Measurements from ENCODE around the gene ABCG8.

ABCG8 gene

DNA sequence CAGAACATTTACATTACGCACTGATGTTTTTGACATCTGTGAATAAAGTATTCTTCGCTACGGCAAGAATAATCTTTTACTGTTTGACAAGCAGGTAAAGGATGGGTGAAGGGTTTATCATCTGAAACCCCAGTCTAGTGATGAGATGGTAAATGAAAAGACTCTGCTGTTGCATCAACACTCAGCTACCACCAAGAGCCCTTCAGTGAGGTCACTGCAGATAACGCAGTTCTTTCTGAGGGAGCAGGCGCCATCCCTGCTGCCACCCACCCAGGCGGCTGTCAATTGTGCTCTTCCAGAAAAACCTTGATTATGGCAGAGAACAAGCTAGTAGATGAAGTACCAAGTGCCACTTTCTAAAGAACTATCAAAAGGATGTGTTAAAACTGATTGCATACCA lies 58.7 kb downstream of the ABCG8 start:
- H3K4me3 ChIP-seq (ENCODE audit: low read depth, low read length), result no peak overlapping the region
- TF ChIP-seq, protein P1, sequence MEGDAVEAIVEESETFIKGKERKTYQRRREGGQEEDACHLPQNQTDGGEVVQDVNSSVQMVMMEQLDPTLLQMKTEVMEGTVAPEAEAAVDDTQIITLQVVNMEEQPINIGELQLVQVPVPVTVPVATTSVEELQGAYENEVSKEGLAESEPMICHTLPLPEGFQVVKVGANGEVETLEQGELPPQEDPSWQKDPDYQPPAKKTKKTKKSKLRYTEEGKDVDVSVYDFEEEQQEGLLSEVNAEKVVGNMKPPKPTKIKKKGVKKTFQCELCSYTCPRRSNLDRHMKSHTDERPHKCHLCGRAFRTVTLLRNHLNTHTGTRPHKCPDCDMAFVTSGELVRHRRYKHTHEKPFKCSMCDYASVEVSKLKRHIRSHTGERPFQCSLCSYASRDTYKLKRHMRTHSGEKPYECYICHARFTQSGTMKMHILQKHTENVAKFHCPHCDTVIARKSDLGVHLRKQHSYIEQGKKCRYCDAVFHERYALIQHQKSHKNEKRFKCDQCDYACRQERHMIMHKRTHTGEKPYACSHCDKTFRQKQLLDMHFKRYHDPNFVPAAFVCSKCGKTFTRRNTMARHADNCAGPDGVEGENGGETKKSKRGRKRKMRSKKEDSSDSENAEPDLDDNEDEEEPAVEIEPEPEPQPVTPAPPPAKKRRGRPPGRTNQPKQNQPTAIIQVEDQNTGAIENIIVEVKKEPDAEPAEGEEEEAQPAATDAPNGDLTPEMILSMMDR (IDR thresholded peaks at IDR 0.05; ENCODE audit: low read depth, low read length), result no peak
- TF ChIP-seq POLR2A (IDR thresholded peaks at IDR 0.05; ENCODE audit: extremely low read depth, insufficient read length) (no peak), MYC (IDR thresholded peaks at IDR 0.05; ENCODE audit: low read depth, low read length) (no peak)
- TF ChIP-seq, protein P2, sequence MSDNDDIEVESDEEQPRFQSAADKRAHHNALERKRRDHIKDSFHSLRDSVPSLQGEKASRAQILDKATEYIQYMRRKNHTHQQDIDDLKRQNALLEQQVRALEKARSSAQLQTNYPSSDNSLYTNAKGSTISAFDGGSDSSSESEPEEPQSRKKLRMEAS (IDR thresholded peaks at IDR 0.05; ENCODE audit: low read depth, low read length), result no peak
- no peak for DNase-seq (ENCODE audit: low read depth)

DNA sequence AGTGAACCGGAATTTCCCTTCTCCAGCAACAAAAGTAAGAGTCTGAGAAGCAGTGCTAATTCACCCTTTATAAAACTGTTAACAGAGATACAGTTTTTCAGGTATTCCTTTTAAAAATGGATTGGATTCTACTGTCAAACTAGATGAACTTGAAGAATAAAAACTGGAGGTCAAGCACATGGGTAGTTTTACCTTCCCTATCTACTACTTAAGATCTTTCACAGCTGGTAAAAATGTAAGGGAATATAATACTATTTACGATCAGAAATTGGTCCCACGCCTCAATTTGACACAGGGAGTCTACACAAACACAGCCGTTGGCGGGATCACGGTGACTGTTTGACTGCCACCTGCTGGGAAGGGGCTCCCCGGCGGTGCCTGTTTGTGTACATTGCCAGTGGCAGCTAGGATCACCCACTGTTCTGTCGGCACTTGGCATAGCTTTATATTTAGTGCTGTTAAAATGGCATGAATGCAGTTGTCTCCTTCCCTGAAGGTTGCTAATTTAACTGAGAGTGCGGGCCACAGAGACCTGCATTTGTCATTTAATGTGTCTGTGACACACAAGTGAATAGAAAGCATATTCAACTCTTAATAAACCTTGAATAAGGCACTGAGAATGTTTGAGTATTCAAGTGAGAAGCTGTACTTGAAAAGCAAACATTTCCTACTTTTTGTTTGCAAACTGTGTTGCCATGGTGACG lies 59.5 kb downstream of the ABCG8 start:
- TF ChIP-seq, protein P2 (IDR thresholded peaks at IDR 0.05; ENCODE audit: low read depth, low read length), result no peak
- TF ChIP-seq MYC (IDR thresholded peaks at IDR 0.05; ENCODE audit: low read depth, low read length) (no peak), POLR2A (IDR thresholded peaks at IDR 0.05; ENCODE audit: extremely low read depth, insufficient read length) (no peak)
- TF ChIP-seq, protein P1 (IDR thresholded peaks at IDR 0.05; ENCODE audit: low read depth, low read length), result peak; percentile 23
- no peak overlapping the region for H3K4me3 ChIP-seq (ENCODE audit: low read depth, low read length)
- peak; percentile 35 for DNase-seq (ENCODE audit: low read depth)

DNA sequence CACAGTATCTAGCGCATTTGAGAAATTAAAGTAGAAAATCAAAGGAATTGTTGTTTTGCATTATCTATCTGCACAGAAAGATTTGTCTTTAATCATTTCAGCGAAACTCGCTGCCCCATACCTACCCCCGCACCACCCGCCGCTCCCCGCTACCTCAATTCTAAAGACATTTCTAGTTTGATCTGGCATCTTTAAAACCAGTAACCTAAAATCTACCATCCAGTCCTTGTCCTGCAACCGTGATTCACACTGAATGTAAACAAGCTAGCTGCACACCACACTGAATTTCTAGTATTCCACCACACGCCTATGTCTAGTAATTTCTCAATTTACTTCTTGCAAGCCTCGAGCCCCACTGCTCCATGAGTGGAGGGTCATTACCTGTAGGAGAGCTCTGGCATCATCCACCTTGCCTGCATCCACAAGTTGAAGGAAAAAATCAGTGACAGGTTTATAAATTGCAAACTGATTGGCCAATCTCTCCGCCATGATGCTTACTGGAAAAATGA lies 60.1 kb downstream of the ABCG8 start:
- TF ChIP-seq, protein P1 (IDR thresholded peaks at IDR 0.05; ENCODE audit: low read depth, low read length), result no peak
- TF ChIP-seq POLR2A (IDR thresholded peaks at IDR 0.05; ENCODE audit: extremely low read depth, insufficient read length) (no peak), MYC (IDR thresholded peaks at IDR 0.05; ENCODE audit: low read depth, low read length) (no peak)
- TF ChIP-seq, protein P2 (IDR thresholded peaks at IDR 0.05; ENCODE audit: low read depth, low read length), result no peak
- H3K4me3 ChIP-seq (ENCODE audit: low read depth, low read length), result no peak overlapping the region
- DNase-seq (ENCODE audit: low read depth), result no peak

DNA sequence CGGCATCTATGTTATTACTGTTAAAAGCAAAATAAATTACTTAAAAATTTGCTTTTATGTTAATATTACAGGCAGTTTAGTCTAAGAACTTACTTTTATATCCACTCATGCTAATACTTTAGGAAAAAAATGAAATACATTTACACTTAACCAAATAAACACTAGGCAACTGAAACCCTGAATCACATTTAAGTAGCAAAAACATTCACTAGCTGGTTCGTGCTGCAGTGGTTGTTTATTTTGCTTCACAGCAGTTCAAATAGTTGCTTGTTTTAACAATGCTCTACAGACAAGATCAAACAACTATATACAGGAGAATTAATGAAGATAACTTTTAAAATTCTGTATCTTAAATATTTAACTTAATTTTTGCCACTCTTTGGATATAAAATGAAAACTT lies 60.8 kb downstream of the ABCG8 start:
- H3K4me3 ChIP-seq (ENCODE audit: low read depth, low read length), result no peak overlapping the region
- DNase-seq (ENCODE audit: low read depth), result no peak
- TF ChIP-seq, protein P2 (IDR thresholded peaks at IDR 0.05; ENCODE audit: low read depth, low read length), result no peak
- TF ChIP-seq, protein P1 (IDR thresholded peaks at IDR 0.05; ENCODE audit: low read depth, low read length), result no peak
- no peak for TF ChIP-seq POLR2A (IDR thresholded peaks at IDR 0.05; ENCODE audit: extremely low read depth, insufficient read length)
- no peak for TF ChIP-seq MYC (IDR thresholded peaks at IDR 0.05; ENCODE audit: low read depth, low read length)

DNA sequence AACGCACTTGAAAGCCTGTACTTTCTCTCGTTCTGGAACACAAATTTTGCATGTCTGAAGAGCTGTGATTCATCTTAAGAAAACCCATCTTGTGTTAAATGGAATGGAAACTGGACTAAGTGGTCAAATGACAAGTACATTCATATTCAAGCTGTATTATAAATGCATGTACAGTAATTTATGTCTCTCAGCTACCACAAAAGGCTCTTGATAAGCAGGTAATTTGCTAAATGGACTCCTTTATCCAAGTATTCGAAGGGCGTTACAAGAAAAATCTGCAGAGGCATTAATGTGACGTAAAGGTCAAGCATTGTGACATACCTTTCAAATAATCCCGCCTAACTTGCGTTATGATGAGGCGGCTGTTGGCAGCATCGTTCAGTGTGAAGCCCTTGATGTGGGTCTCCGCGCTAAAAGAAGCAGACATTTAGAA lies 66.6 kb downstream of the ABCG8 start:
- H3K4me3 ChIP-seq (ENCODE audit: low read depth, low read length), result no peak overlapping the region
- no peak for TF ChIP-seq POLR2A (IDR thresholded peaks at IDR 0.05; ENCODE audit: extremely low read depth, insufficient read length)
- TF ChIP-seq MYC (IDR thresholded peaks at IDR 0.05; ENCODE audit: low read depth, low read length), result no peak
- TF ChIP-seq, protein P1 (IDR thresholded peaks at IDR 0.05; ENCODE audit: low read depth, low read length), result no peak
- TF ChIP-seq, protein P2 (IDR thresholded peaks at IDR 0.05; ENCODE audit: low read depth, low read length), result no peak
- no peak for DNase-seq (ENCODE audit: low read depth)

All from NB4 (cell line).